ENCODE results near the gene RBM8A.

DNA sequence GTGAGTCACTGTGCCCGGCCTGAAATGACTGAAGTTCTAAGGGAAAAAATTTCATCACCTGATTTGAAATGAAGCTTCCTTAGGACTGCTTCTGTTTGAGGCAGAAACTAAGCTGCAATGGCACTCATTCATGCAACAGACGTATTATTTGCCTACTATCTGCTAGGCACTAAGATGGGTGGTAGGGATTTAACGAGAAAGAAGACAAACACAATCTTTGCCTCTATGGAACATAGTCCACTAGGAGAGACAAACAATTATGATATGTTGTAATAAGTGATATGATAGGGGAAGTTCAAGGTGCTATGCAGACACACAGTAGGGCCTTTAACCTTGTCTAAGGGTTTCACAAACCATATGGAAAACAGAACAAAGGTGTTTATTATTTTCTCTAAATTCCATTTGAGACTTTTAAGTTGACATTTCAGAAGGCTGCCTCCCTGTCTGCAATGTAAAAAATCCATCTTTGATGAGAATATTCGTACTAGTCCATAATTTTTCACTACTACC, 19.2 kb upstream of the RBM8A start:
- TF ChIP-seq ZNF70 (CRISPR knock-in tag; IDR thresholded peaks at IDR 0.05) (no peak), POU6F1 (CRISPR knock-in tag; IDR thresholded peaks at IDR 0.05; ENCODE audit: borderline replicate concordance, low read depth) (no peak), OSR1 (CRISPR knock-in tag; IDR thresholded peaks at IDR 0.05) (no peak)
- TF ChIP-seq, protein P1, sequence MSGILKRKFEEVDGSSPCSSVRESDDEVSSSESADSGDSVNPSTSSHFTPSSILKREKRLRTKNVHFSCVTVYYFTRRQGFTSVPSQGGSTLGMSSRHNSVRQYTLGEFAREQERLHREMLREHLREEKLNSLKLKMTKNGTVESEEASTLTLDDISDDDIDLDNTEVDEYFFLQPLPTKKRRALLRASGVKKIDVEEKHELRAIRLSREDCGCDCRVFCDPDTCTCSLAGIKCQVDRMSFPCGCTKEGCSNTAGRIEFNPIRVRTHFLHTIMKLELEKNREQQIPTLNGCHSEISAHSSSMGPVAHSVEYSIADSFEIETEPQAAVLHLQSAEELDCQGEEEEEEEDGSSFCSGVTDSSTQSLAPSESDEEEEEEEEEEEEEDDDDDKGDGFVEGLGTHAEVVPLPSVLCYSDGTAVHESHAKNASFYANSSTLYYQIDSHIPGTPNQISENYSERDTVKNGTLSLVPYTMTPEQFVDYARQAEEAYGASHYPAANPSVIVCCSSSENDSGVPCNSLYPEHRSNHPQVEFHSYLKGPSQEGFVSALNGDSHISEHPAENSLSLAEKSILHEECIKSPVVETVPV (CRISPR knock-in tag; IDR thresholded peaks at IDR 0.05) = no peak

Measured in SK-N-SH treated with all-trans-retinoic acid at 6 μM for 48 hours (cell line).